ENCODE results near the gene LRRC74B.

- TF ChIP-seq SUZ12 (IDR thresholded peaks at IDR 0.05; ENCODE audit: extremely low read depth, insufficient read depth, insufficient read length) (no peak), YY1 (IDR thresholded peaks at IDR 0.05; ENCODE audit: insufficient read depth, insufficient read length) (no peak)
Observed at GRCh38 chr22:21101877-21102638, 56.3 kb downstream of the LRRC74B start.
